B cell (primary cell): ENCODE measurements around the gene WDR46.

Experiments
- CTCF ChIP-seq: fragments of 200-600 bp; IDR thresholded peaks from one replicate; pipeline ENCODE4 v1.8.0; 2022; ENCODE audit warnings: antibody characterized with exemption, mild to moderate bottlenecking
- EZH2 ChIP-seq: IDR thresholded peaks from 2 replicates; pipeline ENCODE4 v1.6.1; 2012; ENCODE audit warnings: borderline replicate concordance, low read depth, mild to moderate bottlenecking, moderate library complexity, low read length; ENCODE audit not compliant: insufficient read depth, poor library complexity, severe bottlenecking

DNA sequence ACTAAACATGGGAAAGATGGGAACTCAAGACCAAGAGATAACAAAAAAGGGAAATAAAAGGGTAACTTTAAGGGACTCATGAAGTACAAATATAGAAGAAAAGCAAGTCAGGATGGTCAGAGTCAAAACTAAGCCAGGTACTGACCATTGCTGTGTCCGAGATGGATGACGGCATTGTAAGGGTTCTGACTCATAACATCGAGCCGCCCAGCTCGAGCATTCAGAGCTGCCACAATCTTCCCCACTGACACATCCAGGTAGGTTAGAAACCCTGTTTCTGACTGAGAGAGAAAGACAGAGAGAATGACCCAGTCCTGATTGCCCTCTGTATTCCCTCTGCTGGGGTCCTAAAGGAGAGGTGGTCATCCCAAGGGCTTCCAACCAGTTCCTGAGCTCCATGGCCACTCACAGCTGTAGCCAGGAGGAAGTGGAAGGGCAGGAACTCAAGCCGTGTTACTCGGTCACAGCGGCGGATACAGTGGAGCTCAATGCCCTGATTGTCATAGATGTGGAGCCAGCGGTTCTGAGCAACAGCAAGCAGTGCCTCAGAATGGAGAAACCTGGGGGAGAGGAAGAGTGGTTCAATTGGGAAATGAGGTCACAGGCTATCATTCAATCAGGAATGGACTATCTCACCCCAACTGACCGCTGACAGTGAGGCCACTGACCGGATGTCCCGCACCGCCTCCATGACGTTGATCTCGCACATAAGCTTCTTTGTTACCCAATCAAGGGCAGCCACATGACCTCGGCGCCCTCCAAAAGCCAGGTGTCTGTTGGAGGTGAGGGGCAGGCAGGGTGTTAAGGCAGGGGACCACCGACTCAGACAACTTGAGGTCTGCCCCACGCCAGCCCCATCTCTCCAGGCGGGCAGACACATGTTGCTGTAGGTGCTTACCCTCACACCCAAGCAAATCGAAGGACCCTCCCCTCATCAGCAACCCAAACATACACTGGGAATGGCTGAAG is 1.8 kb downstream of the WDR46 start:
- TF ChIP-seq CTCF (no peak), EZH2 (no peak)
